HG03469 (cell line): Measurements from ENCODE around the gene YBX1.

Experiments used
- ATAC-seq: cut with Tn5 transposase; IDR thresholded peaks from one replicate; pipeline ENCODE4 v1.9.1; 2021; ENCODE audit warnings: mild to moderate bottlenecking, moderate library complexity, moderate number of reproducible peaks; ENCODE audit not compliant: unreplicated experiment

Gene YBX1

DNA sequence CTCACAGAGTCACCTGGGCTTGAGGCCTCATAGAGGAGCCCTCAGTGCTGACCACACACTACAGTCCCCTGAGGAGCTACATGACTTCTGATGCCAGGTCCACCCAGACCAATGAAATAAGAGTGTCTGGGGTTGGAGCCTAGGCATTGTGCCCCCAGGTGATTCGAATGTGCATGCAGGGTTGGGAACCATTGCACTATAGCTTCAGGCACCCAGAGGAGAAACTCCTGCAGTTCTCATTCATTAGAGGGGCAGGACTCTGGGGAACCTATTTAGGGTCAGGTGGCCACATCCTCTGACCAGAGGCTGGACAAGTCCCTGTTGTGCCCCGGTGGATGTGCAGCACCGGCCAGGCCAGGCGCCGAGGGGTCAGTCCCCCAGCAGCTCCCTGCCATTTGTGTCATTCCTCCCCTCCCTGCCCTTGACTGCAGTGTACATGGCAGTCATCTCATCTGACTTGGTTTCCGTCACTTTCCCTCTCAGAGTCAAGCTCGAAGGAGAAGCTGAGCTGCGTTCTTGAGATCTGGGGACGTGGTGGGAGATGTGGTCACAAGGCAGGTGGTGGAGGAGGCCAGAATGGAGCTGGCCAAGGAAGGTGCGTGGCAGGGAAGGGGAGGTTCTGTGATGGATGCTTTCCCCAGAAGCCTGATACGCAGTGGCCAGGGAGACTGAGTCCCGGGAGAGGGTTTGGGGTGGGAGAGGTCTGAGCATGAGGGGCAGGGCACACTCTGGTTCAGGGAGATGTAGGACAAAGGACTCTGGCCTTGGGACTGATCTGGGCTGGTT, 51.4 kb downstream of the YBX1 start:
- no peak for ATAC-seq

DNA sequence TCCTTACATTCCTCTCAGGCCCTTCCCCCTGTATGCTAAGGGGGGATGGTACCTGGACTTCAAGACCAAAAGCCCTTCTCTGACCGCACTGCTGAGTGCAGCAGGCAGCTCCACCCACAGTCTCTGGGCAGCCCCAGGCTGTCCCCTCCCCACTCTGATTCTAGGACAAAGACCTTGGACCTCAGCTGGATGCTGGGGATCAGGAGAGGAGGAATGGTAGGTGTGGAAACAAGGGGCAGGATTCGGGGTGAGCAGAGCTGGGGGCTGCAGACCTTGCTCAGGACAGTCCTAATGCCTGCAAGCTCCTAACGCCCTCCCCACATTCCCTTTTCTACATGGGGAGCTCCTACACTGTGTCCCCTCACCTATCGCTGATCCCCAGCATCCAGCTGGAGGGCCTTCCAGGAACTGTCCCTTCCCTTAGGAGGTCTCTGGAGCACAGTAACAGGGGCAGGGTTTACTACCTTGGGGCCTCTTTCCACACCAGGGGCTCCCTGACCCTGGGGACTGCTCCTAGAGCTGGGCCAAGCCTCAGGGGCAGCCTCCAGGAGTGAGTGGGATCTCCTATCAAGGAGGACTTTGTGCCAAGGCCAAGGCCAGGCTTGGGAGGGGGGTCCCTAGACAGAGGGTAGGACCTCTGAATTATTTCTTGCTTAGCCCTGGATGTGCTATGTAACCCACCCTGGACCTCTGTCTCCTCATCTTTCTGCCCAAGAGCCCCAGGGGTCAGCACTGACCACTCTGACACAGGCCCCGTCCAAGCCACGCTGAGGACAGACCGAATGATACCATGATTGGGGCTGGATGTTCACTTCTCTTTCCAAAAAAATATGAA, 52.2 kb downstream of the YBX1 start:
- ATAC-seq: no peak

DNA sequence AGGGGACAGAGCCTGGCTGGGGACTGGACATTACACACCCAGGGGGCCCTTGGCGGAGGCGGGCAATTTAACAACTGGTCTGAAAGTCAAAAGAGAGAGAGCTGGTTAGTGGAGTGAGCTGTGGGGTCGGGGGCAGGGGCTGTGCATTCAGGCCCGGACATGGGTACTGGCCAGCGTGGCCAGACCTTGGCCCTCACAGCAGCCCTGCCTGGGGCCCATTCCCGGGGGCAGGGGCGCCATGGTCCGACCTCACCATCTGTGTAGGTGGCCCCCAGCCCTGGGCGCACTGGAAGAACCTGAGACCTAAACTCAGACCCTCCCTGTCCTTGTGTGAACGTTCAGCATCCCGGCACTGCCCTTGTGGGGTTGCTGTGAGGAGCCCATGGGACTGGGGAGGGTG, 52.8 kb downstream of the YBX1 start:
- no peak for ATAC-seq

DNA sequence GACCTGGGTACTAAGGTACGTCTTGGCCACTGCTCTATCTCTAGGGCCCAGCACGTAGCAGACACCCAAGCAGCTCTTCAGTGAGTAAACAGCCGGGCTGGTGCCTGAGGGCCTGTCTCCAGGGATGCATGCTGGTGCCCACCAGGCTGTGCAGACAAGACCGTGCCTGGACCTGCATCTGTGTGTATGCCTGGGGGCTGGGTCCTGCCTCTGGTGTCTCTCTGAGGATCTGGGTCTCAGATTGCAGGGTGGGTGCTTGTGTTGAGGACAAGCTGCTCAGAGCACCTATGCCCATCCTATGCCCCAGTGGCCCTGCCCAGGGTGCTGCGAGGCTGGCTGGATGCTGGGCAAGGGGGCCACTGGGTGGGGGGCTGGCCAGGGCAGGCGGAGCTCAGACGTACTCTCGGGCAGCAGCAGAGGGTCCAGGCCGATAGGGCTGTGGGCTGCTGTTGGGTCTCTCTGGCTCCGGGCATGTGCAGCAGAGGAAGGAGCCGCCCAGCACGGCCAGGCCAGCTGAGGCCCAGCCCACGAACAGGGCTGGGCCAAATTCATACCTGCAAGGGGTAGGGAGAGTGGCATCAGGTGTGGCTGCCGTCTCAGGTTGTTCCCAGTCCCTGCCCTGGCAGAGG, 53.4 kb downstream of the YBX1 start:
- ATAC-seq: no peak

DNA sequence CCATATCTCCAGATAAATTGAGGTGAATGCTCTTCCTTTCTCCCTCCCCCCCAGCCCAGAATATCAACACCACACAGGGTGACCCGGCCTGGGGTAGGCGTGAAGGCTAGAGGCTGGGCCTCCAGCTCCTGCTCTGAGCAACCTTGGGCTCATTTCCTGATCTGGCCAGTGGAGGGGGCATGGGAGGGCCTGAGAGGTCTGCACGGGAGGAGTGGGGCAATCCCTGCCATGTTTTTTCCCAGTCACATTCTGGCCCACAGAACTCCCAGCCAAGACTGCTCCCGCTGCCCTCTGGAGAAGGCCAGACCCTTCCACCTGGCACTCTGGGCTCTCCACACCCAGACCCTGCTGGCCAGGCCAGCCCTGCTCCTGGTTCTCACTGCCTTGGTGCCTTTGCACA, 53.9 kb downstream of the YBX1 start:
- no peak for ATAC-seq

DNA sequence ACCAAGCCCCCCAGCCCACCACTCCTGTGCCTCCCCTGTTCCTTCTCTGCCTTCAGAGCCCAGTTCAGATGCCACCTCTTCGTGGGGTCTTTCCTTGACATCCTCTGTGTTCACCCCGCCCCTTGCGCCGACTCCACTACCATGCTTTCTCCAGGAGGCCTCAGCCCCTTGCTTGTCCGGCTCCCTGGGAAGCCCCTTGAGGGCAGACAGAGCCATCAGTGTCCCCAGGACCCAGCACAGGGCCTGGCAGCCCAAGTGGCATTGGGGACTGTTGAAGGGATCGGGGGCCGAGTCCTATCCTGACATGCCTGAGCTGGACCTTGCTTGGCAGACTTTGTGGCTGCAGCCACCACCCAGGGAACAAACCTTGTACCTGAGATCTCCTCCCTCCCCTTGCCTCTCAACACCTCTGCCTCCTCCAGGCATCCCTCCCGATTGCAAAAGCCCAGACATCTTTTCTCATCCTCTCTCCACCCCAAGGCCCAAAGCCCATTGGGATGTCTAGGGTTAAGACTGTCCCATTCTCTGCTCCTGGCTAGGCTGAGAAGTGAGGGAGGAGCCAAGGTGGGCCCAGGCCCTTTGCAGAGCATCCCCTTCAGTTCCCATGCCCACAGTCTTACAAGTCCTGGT, 54.5 kb downstream of the YBX1 start:
- no peak for ATAC-seq

DNA sequence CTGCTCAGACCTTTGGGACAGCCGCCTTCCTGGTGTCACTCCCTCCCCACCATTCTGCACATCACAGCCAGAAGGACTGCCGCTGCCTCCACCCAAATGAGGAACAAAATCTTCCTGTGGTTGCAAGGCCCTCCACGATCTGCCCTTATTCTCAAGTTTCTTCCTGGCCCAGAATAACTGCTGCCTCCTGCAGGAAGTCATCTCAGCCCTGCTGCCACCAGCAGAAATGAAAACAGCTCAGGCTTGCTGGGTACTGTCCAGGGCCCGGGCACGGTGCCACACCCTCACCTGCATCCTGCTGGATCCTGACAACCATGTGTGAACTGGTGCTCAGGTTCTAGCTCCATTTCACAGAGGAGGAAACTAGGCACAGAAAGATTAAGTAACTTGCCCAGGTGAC, 55.0 kb downstream of the YBX1 start:
- no peak for ATAC-seq

DNA sequence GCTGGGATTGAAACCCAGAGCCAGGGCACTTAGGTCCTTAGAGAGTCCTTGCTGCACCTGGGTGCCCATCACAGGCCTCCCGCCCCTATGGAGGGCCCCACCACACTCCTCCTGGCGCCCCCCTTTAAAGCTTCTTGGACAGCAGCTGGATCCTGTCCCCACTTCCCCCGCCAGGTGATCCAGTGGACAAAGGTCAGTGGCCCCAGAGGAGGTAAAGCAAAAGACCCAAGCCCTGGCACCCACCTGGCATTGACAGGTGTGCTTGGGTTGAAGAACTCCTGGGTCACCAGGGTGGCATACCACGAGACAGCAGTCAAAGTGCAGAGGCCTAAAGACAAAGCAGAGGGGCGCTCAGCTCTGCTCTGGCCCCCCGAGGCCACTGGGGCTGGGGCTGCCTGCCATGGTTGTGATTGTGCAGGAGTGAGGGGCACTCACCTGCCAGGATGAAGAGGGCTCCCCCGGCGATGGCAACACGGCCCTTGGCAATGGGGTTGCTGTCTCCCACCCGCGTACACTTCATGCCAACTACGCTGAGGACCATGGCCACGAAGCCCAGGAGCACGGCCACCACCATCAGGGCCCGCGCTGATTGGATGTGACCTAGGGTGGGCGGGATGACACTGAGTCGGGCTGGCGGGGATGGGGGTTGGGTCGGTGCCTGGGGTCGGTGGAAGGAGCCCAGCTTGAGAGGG, 55.9 kb downstream of the YBX1 start:
- ATAC-seq: no peak

DNA sequence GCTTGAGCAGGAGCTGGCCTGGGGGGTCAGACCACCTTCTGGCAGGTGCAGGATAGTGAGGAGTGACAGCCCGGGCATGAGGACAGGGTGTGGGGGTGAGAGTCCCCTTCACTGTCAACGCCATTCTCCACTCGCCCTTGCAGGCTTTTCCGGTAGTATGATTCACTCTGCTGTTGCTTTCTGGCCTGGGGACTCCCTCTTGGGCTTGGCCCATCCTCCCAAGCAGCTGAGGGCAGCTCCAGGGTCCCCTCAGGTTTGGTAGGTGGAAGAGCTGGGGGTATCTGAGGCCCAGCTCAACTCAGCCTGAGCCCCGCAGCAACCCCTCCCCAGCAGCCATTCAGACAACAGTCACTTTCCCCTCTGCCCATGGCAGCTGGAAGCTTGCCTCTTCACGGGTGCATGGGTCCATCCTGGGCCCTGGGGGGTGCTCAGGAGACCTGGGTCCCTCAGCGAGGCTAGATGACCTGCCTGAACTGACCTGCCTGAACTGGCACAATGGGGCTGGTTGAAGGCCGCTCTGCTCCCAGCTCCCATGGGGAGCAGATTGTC, 56.5 kb downstream of the YBX1 start:
- no peak for ATAC-seq

DNA sequence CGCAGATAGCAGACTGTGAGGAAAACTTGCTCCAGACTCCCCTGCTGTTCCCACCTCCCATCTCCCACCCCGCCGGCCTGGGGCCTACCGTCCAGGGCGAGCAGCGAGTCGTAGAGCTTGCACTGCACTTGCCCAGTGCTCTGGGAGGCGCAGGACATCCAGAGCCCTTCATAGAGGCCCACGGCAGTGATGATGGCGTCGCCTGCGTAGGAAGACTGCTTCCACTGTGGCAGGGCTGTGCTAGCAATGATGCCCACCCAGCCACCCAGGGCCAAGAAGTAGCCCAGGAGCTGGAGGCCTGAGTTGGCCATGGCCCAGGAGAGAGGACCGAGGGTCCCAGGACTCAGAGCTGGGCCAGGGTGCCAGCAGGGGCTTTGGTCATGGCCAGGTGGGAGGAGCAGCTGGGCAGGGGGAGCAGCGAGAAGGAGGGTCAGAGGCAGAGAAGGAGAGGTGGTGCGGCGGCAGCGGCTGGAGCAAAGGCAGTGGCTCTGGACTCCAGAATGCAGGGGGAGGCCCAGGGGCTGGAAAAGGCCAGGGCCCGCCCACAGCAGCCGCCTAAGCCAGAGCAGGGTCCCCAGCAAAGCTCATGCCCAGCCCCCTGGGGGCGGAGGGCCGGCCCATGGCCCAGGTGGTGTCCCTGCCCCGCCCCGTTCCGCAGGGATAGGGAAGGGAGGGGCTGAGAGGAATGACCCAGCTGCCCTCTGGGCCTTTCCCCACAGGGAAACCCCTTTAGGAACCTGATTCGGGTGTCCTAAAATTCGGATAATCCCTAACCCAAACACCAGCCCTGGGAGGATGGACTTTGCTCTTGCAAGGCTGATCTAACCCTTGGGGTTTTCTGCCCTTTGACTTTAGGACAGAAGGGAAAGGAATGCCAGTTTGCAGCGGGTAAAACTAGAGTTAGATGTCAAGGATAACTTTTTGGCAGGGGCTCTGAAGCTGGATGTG, 57.8 kb downstream of the YBX1 start, which contains the start of gene CLDN19:
Gene CLDN19 (minus strand): TSS at position 484 of the 948 bp plus-strand sequence. CDS start 173 bp downstream, at position 311.
- ATAC-seq: no peak

DNA sequence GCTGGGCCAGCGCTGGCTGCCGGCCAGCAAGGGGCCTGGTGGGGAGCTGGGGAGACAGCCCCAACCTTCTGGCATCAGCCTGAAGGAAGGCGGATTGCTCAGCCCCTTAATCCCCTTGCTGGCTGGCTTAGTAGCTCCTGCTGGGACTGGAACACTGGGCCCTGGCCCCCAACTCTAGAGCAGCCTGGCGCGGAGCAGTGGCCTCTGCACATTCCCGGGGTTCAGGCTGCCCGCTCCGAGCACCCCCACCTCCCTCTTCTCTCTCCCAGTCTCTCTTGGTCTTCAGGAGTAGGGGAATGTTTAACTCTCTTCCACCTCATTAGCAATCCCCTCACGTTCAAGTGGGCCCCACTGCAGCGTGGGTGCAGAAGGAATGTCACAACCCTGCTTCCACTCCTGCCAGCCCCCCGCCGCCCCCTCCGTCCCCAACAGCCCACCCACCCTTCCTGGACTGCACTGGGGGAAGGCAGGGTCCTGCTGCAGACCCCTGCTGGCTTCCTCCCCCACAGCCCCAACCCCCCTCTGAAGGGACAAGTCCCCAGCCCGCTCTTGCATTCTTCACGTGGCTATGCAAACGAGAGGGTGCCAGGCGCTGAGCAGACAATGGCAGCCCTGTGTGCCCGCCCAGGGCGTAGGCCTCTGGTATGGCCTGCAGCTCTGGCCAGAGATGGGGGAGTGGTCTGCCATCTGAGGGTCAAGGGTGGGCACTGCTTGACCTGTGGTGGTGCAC, 58.8 kb downstream of the YBX1 start:
- ATAC-seq: no peak

DNA sequence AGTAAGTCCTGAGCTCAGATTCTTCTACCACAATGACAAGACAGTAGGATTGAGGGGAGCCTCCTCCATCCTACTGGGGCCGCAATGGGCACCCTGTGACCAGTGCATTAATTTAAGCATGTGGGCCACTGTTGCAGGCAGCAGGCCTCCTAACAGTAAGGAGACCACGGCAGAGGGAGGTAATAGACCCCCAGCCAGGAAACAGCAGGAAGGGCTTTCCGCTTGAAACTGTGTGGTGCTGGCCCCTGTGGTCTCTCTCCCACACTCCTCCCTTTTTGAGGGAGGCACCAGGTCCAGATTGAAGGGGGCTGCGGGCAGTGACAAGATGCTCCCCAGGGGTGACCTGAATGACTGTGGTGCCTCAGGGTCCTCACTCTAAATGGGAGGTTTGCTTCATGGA, 59.5 kb downstream of the YBX1 start:
- no peak for ATAC-seq

DNA sequence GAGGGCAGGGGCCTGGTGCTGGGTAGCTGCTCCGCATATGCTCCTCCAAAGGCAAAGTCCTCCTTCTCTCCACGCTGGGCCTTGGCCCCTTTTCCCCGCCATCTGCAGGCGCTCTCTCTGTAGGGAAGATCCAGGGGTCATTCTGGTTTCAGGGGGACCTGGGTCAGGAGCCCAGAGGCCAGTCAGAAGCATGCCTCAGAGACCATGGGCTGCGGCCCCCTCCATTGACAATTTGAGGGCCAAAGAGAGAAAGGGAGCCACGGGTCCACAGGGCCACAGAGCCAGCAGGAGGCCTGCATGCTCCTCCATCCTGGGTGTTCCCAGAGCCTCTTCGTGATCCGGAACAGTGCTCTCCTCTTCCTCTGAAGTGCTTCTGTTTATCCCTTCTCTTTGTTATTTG, 59.9 kb downstream of the YBX1 start:
- ATAC-seq: no peak

DNA sequence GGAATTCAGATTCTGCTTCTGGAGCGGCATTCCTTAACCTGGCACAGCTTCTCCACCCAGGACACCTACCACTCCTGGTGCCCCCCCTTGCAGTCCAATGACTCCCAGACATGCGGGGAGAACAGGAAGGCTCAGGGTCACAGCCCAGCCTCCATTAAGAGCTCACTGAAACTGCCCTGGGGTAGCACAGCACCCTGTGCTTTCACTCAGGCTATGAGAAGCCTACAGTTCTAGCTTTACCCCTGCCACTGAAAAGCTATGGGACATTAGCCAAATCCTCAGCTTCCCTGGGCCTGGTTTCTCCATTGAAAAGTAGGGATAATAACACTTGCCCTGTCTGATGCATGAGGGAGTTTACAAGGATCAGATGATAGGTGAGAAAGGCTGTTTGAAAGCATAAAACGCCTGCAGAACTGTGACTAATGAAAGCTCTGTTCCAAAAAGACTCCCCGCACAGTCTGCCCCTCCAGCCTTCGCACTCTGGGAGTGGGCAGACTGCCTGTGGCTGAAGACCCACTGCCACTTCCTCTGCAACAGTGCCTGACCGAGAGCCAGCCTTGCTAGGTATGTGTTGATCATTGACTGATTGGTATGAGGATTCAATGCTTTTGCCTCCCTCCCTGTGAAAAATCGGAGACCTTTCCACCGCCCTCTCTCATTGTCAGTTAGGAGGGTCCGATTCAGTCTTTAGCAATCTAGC, 60.5 kb downstream of the YBX1 start:
- ATAC-seq: no peak

DNA sequence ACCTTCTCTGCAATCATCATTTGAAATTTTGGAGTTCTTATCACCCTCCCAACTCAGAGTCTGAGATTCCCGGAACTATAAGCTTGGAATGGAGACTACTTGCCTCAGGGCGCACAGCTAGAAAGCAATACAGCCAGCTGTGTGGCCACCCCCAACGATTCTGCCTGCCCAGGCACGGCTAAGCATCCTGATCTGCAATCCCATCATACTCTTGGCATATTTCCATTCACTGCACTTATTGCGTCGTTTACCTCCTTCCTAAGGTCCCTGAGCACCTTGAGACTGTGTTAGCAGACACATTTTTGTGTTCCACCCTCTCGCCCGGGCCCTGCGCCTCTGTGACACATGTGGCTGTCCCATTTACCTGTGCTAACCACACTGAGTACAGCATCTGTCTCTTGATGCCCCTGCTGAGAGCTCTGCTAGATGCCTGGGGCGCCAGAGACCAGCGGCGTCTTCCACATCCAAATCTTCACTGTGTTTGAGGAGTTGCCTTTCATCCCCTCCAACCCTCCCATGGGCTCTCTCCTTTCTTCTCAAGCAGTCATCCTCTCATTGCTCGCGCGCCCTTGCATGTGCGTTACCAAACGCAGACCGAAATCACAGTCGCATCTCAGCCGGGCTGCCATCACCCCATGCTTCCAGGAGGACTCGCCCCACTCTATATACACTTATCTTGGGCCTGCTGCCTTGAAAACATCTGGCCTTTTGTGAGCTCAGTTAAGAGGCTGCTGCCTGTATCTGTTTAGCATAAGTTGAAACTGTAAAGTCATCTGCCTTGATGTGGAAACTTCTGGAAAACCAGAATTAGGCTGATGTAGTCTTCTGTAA, 61.3 kb downstream of the YBX1 start:
- no peak for ATAC-seq

DNA sequence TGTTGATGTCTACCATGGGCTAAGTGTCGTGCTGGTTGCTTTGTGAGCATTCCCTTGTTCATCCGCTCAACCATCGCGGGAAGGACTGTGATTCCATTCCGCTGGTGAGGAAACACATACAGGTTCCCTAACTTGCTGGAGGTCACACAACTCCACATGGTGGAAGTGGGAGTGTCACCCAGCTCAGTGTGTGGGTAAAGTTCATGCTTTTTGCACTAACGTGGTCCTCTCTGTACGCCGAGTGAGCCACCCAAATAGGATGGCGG, 61.9 kb downstream of the YBX1 start:
- ATAC-seq: no peak

DNA sequence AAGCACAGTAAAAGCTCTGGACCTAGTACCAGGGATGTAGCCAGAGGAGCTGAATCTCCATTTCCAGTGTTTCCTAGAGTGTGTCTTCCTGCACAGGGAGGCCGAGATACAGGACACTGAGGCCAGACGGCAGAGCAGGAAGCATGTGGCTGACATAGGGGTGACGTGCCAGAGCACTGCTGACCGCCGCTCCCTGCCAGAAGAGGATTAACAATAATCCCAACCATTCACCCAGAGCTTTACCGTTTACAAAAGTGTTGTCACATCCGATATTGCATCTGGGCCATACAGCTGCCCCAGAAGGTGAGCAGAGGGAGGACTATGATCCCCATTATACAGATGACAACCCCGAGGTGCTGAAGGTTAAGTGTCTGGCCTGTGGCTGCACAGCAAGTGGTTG, 63.6 kb downstream of the YBX1 start:
- no peak for ATAC-seq
